Gastrocnemius medialis (tissue), 4 donors: ENCODE results near the gene BCAT1.

Source experiments
- POLR2A ChIP-seq, 2 donors: fragments of 450-650 bp; IDR thresholded peaks; one replicate each; pipeline ENCODE4 v1.6.1; 2017; ENCODE audit warnings: antibody characterized with exemption in 2 of 2, mild to moderate bottlenecking in 2 of 2, moderate library complexity in 2 of 2
- TF ChIP-seq, protein P1 (sequence below), 5 experiments: fragments of 450-650 bp in 3 of 5; fragments of 200-600 bp in 2 of 5; sonication (generic) in 2 of 5; IDR thresholded peaks in 4 of 5; conservative IDR thresholded peaks in 1 of 5; 1 replicate in 4 of 5; 2 replicates in 1 of 5; pipeline ENCODE4 v1.5.1; 2016 to 2019; ENCODE audit warnings: antibody characterized with exemption in 5 of 5, mild to moderate bottlenecking in 3 of 5, moderate library complexity in 3 of 5

DNA sequence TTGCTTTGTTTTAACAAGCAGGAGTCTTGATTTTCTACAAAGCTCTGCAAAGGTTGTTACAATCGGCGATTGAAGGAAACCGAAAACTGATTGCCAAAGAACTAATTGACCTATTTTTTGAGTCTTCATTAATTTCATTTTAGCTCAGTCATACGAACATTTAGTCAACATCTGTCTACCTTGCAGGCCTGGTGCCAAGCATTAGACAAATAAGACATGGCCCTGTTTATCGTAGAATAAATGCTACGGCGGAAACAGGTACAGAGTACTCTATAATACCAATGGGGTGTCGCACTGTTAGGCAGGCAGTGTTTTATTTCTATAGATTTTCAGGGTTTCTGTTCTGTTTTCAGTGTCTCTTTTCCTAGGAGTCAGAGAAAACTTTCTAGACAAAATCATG is 171.5 kb downstream of the BCAT1 start:
- TF ChIP-seq POLR2A (IDR thresholded peaks at IDR 0.05): no peak
- TF ChIP-seq, protein P1, sequence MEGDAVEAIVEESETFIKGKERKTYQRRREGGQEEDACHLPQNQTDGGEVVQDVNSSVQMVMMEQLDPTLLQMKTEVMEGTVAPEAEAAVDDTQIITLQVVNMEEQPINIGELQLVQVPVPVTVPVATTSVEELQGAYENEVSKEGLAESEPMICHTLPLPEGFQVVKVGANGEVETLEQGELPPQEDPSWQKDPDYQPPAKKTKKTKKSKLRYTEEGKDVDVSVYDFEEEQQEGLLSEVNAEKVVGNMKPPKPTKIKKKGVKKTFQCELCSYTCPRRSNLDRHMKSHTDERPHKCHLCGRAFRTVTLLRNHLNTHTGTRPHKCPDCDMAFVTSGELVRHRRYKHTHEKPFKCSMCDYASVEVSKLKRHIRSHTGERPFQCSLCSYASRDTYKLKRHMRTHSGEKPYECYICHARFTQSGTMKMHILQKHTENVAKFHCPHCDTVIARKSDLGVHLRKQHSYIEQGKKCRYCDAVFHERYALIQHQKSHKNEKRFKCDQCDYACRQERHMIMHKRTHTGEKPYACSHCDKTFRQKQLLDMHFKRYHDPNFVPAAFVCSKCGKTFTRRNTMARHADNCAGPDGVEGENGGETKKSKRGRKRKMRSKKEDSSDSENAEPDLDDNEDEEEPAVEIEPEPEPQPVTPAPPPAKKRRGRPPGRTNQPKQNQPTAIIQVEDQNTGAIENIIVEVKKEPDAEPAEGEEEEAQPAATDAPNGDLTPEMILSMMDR (IDR thresholded peaks at IDR 0.05 in 4 of 5, conservative IDR thresholded peaks at IDR 0.05 in 1 of 5): no peak
